Suppressor macrophage (primary cell): ENCODE results near the gene TRIM32.
"Not testable (repeated sequence)": the region's sequence is repeated elsewhere in the genome, so short reads cannot be mapped to it uniquely, and the experiment has no call there.

ENCODE experiments used
- DNase-seq, 4 experiments: peaks; one replicate each; pipeline ENCODE4 v3.0.0-alpha.2; 2020 to 2022

Gene TRIM32

GRCh38 chr9:116674210-116674980, 12.7 kb upstream of the TRIM32 start:
- DNase-seq, result no peak

DNA sequence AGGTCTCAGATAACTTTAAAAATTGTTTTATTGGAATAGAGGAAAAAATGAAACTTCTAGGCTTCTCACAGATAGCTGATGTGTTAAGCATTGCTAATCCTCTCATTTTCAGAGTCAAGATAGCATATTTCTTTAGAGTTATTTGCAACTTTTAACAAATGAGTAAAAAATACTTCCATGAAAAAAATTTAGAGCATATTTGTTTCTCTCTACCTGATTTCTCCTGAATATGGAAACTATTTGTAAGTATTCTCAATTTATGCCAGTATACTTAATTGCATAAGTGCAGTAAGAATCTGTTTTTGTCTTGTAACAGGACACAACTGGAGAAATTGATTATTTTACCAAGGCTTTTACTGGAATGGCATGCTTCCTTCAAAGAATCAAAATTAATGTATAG, 3.6 kb upstream of the TRIM32 start:
- DNase-seq, result no peak

DNA sequence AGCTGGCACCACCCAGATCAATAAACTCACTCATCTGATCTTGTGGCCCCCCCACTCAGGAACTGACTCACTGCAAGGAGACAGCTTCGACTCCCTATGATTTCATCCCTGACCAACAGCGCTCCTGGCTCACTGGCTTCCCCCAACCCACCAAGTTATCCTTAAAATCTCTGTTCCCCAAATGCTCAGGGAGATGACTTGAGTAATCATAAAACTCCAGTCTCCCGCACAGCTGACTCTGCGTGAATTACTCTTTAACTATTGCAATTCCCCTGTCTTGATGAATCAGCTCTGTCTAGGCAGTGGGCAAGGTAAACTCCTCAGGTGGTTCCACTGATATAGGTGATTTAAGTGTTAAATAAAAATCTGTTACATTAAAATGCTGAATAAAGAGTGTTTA, 1.9 kb upstream of the TRIM32 start:
- no peak for DNase-seq

DNA sequence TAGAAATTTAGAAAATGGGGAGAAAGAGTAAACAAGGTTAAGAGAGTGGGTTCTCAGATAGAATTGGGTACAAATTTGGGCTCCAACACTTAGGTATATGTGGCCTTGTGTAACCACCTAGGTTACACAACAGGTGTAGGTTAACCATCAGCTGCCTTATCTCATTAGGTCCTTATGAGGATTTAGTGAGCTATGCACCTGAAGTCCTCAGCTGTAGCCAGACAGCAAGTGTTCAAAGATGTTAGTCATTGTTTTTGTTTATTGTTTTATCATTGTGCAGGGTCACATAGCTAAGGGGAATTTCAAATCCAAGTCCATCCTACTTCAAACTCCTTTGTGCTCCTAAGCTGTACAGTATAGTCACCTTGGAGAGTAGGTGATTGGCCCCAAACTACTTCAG, 970 bp upstream of the TRIM32 start:
- DNase-seq, result no peak

- DNase-seq, result no peak
Observed at GRCh38 chr9:116686693-116687073, 422 bp upstream of the TRIM32 start.

- peak in 1 of 4 experiments; percentile 23 for DNase-seq
Observed at GRCh38 chr9:116687754-116688135, 640 bp downstream of the TRIM32 start.

- DNase-seq, result peak in 1 of 4 experiments; percentile 17
Observed at GRCh38 chr9:116688806-116689485, 1.8 kb downstream of the TRIM32 start.

DNA sequence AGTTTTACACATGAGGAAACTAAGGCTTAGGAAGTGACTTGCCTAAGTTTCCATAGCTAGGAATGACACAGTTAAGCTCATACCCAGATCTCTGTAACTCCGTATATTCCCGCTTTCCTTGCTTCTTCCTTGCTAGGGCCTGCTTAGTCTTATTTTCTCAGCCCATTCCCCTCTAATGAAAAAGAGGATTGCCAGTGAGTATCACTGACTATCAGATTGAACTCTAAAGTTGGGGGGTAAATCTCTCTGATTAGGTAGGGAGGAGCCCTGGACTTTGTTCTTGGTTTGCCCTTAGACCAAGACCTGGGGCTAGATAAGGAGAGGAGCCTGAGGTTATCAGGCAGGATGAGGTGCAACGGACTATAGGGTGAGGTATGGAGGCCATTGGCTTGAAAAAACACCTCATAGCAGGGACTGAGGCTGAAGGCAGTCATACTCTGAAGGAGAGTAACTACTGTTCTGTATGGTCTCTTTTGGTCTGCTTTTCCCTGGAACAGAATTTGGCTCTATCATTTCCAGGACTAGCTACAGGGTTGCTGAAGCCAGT, 2.5 kb downstream of the TRIM32 start:
- DNase-seq, result no peak

DNA sequence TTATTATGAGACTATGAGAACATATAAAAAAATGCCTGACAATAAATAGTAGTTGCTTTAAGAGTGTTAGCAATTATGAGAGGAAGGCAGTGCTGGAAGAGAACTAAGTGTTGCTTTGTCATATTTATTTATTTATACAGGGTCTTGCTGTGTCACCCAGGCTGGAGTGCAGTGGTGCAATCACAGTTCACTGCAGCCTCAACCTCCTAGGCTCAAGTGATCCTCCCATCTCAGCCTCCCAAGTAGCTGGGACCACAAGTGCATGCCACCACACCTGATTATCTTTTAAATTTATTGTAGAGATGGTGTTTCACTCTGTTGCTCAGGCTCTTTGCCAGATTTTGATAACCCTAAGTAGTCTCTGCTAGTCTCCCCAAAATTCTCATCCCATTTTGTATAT, 3.7 kb downstream of the TRIM32 start:
- DNase-seq, result not testable (repeated sequence)

DNA sequence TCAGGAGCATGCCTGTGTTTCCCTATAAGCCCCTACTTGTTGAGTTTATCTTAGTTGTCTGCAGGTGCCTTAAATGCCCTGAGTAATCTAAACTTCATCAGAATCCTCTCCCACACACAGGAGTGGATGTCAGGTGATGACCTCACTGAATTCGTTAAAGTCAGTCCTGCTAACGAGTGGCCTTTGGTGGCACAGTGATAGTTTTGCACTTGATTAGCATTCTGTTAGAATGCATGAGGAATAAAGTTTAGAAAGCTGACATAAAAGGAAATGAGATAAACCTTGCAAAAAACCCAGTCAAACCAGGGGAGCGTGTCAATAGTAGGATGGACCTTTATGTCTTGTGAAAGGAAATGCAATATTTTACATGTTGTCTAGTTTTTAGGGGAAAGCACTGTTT, 4.5 kb downstream of the TRIM32 start:
- no peak for DNase-seq

DNA sequence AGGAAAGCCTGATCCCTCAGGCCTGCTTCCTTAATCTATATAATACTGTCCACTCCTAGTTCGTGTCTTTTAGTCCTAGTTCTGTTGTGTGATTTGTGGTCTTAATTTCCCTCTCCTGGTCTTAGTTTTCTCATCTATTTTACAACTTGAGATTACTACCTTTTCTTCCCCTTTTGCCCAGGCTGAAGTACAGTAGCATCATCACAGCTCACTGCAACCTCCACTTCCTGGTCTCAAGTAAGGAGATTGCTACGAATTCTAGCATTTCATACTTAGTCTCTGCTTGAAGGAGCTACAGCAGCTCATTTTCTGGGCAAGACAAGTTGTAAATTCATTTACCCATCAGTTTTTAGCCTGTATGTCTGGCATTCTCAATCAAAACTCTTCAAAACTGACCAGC, 5.5 kb downstream of the TRIM32 start:
- peak; percentile 12 to 51 (median 43) for DNase-seq

GRCh38 chr9:116693233-116693731, 6.2 kb downstream of the TRIM32 start:
- DNase-seq, result peak in 1 of 4 experiments; percentile 11

GRCh38 chr9:116694785-116695291, 7.7 kb downstream of the TRIM32 start:
- no peak for DNase-seq

- peak; percentile 13 to 75 (median 61) for DNase-seq
Observed at GRCh38 chr9:116695438-116695837, 8.3 kb downstream of the TRIM32 start.

- no peak for DNase-seq
Observed at GRCh38 chr9:116697362-116697761, 10.3 kb downstream of the TRIM32 start.

DNA sequence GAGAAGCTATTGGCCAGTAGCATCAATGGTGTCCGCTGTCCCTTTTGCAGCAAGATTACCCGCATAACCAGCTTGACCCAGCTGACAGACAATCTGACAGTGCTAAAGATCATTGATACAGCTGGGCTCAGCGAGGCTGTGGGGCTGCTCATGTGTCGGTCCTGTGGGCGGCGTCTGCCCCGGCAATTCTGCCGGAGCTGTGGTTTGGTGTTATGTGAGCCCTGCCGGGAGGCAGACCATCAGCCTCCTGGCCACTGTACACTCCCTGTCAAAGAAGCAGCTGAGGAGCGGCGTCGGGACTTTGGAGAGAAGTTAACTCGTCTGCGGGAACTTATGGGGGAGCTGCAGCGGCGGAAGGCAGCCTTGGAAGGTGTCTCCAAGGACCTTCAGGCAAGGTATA, 10.8 kb downstream of the TRIM32 start:
- DNase-seq, result no peak

DNA sequence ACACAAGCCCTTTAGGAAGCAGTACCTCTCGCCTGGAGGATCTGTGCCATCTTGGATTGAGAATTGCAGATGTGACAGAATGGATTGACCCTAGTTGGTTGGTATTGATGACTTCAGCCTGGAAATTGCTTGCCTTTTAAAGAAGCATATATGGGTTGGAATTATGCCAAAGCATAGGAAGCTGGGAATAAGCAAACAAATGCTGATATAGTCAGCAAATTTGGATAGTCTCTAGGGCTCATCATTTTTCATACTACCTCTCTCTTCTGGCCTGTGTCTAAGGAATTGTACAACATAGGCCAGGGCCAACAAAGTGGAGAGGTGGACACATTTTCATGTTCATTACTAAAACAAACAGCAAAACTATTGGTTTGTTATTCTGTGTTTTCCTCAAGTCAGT, 13.2 kb downstream of the TRIM32 start:
- no peak for DNase-seq

DNA sequence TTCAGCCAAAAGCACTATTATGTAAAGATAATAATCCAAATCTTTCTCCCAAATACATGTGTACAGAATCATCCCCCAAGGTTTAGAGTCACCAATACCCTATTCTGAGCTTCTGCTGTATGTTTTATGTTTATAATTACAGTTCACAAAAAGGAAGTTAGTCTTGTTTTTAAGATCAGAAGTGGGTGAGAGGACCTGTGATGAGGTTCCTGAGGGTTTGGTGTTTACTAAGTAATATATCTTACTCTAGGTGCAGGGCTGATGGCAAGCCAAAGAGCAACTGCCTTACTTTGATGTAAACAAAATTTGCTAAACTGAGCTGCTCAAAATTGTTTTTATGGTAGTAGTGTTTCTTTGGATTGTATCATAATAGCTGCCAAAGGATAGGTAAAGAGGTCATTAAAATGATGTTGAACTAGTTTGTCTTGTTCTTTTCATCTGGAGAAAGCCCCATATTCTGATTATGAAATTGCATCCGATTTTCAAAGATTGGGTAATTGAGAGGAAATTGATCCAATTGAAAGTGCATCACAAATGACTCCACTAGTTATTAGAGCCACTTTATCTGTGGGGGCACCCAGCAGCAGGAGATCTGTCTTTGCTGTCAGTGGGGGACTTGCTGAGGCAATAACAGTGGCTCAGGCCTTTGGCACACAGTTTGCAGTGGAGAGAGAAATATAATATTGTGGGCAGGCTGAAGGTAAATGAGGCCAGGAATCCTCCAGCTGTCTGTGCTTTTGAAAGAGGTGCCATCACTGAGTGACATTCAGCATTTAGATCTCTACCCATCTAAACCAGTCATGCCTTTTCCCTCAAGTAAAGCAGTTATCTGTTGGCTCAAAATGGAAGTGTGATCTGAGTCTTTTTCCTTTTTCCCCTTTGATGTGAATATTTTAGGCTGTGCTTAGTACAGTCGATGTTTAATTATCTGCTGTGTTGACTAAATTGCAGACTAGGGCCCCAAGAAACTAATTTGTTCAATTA, 14.1 kb downstream of the TRIM32 start:
- DNase-seq, result no peak

DNA sequence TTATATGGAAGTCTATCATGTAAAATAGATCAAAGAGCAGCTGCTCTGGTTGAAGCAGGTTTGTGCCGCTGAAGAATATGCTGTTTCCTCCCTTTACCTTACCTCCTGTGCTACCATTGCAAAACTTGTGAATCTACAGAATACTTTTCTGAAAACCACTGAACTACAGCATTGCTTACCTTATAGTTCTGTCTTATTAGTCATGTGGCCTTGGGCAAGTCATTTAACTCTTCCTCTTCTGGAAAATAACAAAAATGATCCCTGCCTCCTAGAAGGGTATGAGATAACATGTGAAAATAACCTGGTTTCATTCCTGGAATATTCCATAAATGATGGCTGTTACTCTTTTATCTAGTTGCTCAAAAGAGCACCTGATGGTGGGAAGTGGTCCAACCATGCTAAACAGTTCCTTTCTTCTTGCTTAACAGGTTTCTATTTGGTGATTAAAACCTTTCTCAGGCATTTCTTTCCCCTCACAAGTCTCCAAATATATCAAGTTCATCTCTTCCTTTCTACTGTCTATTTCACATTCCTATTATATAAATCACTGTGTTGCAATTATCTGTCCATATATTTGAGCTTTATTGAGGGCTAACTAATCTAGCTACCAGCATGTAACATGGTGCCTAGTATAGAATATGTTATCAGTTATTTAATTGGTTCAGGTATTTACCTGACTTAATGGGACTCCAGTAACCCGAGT, 15.0 kb downstream of the TRIM32 start:
- DNase-seq, result no peak

GRCh38 chr9:116703634-116704033, 16.5 kb downstream of the TRIM32 start:
- no peak for DNase-seq

DNA sequence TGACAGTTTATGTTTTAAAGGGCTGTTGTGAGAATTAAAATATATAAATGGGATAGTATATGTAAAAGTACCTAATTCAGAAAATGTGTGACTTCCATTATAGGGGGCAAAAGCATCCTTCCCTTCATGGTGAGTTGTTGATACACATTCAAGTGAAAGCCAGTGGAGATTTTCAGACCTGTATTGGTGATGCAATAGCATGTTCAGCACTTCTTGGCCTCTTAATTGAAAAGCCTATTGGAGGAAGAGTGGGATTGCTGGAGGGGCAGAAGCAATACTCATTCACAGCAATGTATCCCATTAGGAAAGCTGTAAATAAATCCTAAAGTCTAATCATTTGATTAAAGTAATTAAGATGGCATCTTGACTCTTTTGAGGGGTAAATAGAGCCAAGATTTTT, 17.4 kb downstream of the TRIM32 start:
- DNase-seq, result no peak

- no peak for DNase-seq
Observed at GRCh38 chr9:116705531-116705930, 18.4 kb downstream of the TRIM32 start.
